GM21526 (cell line): ENCODE measurements around the gene ZPR1.

Source experiments
- ATAC-seq: cut with Tn5 transposase; IDR thresholded peaks from one replicate; pipeline ENCODE4 v1.9.1; 2021; ENCODE audit warnings: moderate library complexity; ENCODE audit not compliant: unreplicated experiment, low FRiP score

Gene ZPR1

DNA sequence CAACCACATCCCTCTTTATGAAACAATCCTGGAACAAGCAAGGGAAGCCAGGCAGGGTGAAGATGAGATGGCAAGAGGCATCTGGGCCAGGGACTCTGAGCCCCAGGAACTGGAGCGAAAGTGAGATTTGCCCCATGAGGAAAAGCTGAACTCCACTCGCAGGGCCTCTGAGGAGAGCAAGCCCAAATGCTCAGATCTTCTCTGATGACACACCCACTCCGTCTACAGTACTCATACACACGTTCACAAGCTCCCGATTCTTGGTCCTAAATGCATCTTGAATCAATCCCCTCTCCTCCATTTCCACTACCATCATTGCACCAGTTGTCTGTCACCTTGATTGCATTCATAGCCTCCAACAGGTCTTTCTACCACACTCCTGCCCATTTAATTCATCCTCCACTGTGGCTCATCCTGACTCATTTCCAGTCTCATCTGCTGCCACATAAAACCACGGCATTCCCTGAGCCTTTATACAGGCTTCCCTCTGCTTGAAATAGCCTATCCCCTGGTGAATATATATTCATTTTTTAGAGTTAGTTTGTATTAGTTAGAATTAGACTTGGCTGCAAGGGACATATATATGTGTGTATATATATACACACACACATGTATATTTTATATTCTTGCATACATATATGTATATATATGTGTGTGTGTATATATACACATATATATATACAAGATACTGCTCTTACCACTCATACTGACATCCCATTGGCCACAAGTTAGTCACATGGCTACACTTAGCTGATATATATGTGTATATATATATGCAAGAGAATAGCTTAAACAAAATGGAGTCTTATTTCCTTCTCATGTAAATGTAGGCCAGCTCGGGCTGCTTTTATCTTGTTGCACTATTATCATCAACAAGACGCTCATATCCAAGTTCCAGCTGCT, 5.3 kb upstream of the ZPR1 start:
- ATAC-seq: no peak

DNA sequence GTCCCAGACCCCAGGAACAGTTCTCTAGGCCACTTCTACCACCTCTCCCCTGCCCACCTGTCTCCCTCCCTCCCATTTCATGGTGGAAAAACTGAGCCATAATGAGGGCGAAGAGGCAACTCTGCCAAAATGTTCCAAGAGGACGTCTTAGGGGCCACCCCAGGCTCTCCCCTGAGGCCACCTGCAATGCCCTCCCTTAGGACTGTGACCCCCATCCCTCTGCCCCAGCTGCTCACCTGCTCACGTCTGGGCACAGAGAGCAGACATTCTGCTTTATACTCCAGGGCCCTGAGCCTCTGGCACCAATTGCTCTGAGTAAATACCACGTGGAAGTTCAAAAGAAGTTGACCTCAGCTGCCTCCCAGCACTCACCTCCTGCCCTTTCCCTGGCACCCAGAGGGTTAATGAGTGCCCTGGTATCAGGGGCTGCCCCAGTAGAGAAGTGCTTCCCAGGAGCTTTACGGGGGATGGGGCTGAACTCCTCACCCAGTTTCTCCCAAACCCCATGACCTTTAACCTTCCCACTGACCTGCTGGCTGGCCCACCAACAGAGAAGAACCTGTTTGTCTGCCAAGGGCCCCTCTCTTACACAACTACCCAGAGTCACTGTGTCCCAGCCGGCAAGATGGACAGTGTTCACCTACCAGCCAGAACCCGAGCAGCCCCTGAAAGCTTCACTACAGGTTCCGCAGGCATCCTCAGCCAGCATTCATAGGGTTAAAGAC, 4.5 kb upstream of the ZPR1 start:
- ATAC-seq: no peak

GRCh38 chr11:116791813-116792143, 4.0 kb upstream of the ZPR1 start, which contains the start of gene APOA5:
TSS of gene APOA5 (minus strand) at chr11:116791879. CDS start at chr11:116791860, 19 bp downstream.
- no peak for ATAC-seq

DNA sequence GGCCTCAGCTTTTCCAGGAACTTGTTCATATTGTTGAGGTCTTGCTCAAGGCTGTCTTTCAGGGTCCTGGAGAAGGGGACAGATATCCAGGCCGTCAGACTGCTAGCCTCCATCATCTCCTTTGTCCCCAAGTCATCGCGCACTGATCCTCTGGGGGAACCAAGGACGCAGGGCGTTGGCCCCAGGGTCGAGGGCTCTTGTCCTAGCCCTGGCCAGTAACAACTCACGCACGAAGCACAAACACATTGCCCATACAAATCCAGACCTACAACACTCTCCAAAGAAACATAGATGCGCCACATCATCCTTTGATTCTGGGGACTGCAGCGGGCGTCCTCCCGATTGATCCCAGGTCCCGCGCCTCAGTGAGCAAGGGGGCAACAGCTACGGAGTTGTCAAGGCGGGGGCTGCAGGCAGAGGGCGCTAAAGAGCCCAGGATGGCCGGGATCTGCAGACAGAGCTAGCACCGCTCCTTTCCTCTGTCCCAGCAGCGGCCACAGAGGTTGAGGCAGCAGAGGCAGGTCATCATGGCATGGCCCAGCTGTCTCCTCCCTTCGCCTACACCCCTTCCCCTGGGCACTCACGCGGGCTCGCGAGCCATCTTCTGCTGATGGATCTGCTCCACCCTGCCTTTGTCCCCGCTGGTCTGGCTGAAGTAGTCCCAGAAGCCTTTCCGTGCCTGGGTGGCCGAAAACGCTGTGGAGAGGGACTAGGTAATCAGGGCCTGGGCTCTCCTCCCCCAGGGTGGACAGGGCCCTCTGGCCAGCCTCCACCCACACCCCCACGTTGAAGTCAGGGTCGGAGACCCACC, 3.4 kb upstream of the ZPR1 start:
- no peak for ATAC-seq

DNA sequence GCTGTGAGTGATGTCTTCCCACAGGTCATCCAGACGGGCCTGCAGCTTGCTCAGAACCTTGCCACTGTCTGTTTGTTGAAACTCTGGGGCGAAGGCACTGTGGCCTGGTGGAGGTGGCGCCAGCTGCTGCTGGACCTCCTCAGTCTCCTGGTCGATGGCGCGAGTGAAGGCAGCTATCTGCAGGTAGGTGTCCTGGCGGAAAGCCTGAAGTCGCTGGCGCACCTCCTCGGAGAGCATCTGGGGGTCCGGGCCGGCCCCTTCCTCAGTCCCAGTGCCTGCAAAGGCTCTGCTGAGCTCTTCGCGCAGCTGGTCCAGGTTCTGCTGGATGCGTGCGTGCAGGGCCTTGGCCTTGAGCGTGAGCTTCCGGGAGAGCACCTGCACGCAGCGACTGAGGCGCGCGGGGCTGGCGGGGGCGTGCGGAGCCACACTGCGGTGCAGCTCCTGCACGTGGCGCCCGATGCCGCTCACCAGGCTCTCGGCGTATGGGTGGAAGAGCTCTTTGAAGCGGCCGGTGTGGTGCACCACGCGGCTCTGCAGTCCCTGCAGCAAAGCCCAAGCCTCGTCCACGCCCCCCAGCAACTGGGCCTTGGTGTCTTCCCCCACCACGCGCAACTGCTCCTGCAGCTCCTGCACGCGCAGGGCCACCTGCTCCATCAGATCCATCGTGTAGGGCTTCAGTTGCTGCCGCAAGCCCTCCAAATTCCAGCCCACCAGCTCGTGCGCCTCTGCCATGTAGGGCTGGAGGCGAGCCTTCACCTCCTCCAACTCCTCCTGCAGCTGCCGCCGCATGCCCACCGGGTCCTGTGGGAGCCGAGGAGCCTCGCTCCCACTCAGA, 2.6 kb upstream of the ZPR1 start:
- ATAC-seq: no peak

DNA sequence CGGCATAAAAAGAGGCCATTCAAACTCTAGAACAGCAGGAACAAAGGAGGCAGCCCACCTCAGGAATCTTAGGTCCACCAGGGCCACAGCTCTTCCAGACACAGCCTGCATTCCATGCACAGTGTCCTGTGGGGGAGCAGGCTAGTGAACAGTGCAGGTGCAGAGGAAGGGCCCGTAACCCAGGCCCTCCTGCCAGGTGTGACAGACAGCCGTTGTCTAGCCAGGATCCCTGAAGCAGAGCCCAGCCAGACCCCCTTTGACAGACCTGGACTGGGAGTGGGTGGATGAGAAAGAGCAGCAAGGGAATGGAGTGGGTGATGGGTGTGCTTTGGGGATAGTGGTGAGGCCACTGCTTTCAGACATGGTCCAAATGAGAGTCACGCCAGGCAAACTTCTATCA, 1.2 kb upstream of the ZPR1 start:
- no peak for ATAC-seq

DNA sequence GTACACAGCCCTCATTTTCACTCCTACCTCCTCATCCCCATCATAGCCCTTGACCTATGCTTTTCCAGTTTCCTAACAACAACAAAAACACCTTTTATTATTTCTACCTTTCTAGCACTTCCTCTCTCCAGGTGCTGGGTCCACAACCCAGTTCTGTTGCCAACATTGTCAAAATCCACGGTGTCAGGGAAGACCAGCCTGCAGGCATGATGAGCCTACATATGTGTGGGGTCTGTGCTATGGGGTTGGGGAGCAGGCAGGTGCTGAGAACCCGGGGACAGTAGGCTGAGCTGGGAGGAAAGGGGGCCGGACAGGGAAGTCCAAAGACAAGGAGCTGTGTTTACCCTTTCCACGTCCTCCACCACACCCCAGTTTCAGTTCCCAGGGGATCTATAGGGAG, 711 bp upstream of the ZPR1 start:
- no peak for ATAC-seq

GRCh38 chr11:116787436-116787785, 412 bp downstream of the ZPR1 start:
- ATAC-seq: peak; percentile 18

- no peak for ATAC-seq
Observed at GRCh38 chr11:116786966-116787365, 857 bp downstream of the ZPR1 start.

- ATAC-seq: no peak
Observed at GRCh38 chr11:116786326-116786725, 1.5 kb downstream of the ZPR1 start.

- ATAC-seq: no peak
Observed at GRCh38 chr11:116782728-116783127, 5.1 kb downstream of the ZPR1 start.

DNA sequence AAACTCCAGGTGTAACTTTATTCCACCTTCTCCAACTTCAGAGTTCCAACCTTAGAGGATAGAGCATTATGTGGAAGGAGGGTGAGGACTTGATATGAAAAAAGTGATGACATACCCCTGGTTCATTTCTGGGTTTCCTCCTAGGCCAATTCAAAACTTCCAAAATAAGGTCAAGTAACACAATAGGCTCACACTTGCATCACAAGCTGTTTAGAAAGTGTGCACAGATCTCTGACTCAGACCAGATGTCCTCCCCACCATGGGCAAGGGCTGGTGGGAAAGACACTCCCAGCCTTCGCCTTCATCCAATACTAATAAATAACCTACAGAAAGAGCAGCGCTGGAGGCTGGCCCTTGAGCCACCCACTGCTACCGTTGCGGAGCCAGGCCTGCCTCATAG, 9.3 kb downstream of the ZPR1 start:
- no peak for ATAC-seq

GRCh38 chr11:116777056-116777455, 10.8 kb downstream of the ZPR1 start:
- ATAC-seq: no peak

- ATAC-seq: no peak
Observed at GRCh38 chr11:116776522-116776984, 11.3 kb downstream of the ZPR1 start.

- no peak for ATAC-seq
Observed at GRCh38 chr11:116775975-116776374, 11.8 kb downstream of the ZPR1 start.

DNA sequence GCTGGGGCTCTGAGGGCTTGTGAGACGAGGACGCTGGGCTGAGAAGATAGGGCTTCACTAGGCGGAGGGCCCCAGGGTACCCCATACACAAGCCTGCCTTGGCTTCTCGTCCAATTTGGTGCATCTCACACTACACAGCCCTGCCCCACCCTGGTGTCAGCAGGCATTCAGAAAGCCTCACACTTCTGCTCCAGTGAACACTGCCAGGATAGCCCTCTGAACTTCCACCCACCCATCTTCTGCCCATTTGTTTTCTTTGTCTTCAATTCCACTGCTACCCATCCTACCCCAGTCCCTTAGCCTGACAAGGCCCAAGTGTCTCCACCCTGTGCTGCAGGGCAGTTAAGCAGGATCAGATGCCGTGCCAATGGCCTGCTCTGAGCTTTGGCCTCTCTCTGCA, 13.2 kb downstream of the ZPR1 start:
- no peak for ATAC-seq

DNA sequence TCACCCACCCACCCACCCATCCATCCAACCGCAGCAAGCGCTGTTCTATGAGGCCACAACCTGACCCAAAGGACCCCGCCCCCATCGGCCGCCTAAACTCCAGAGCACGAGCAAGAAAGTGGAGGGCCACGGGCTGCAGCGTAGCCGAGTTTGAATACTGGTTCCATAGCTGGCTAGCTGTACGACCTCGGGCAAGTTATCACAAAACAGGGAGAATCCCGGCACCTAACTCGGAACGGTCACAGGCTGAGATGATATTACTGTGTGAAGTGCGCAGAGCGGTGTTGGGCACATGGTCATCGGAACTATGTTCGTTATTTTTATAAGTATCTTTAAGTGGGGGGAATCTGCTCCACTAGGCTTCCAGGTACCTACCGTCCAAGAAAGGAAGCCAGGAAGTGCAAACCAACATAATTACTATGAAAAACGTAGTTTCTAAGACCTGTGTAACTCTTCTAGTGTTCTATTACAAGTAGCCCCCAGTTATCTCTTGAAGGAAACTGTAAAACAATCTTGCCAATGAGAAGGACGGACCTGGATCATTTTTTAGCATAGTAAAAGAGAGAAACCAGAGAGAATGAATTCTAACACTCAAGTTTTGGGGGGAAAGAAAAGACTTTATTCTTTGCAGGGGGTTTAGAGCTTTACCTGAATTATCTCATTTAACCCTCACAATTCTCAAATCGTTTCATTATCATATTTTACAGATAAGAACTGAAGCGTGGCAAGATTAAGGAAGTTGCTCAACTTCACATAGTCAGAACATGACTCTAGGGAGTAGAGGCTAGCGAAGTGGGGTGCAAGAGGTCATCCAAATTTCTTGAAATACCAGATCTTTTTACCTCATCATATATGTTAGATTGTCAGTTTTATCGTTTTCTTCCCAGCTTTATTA, 14.4 kb downstream of the ZPR1 start:
- peak; percentile 34 for ATAC-seq

- peak; percentile 66 for ATAC-seq
Observed at GRCh38 chr11:116772443-116773202, 15.2 kb downstream of the ZPR1 start, which contains the start of gene BUD13. TSS of gene BUD13 (minus strand) at chr11:116772987. CDS start at chr11:116772964, 23 bp downstream.
